HG03439 (cell line): Measurements from ENCODE around the gene ASGR2.
"Not testable (repeated sequence)": the region's sequence is repeated elsewhere in the genome, so short reads cannot be mapped to it uniquely, and the experiment has no call there.

Experiments
- ATAC-seq: cut with Tn5 transposase; IDR thresholded peaks from one replicate; pipeline ENCODE4 v1.9.1; 2021; ENCODE audit warnings: mild to moderate bottlenecking, moderate library complexity; ENCODE audit not compliant: unreplicated experiment

The ASGR2 gene

GRCh38 chr17:7126386-7126785, 11.8 kb upstream of the ASGR2 start:
- not testable (repeated sequence) for ATAC-seq

- ATAC-seq, result no peak
Measured at GRCh38 chr17:7124923-7125322, 10.3 kb upstream of the ASGR2 start.

- ATAC-seq, result no peak
Measured at GRCh38 chr17:7123844-7124243, 9.2 kb upstream of the ASGR2 start.

GRCh38 chr17:7122381-7122780, 7.8 kb upstream of the ASGR2 start:
- ATAC-seq, result no peak

GRCh38 chr17:7120635-7121034, 6.0 kb upstream of the ASGR2 start:
- ATAC-seq, result not testable (repeated sequence)

- no peak for ATAC-seq
Measured at GRCh38 chr17:7120123-7120522, 5.5 kb upstream of the ASGR2 start.

- no peak for ATAC-seq
Measured at GRCh38 chr17:7119314-7119713, 4.7 kb upstream of the ASGR2 start.

- ATAC-seq, result no peak
Measured at GRCh38 chr17:7114875-7115614, 423 bp upstream of the ASGR2 start.

GRCh38 chr17:7113273-7114071, 1.1 kb downstream of the ASGR2 start:
- no peak for ATAC-seq

- ATAC-seq, result no peak
Measured at GRCh38 chr17:7112510-7113108, 2.0 kb downstream of the ASGR2 start.

GRCh38 chr17:7111784-7112509, 2.7 kb downstream of the ASGR2 start:
- no peak for ATAC-seq

- no peak for ATAC-seq
Measured at GRCh38 chr17:7110617-7111306, 3.9 kb downstream of the ASGR2 start.

GRCh38 chr17:7109461-7110322, 4.9 kb downstream of the ASGR2 start:
- no peak for ATAC-seq

GRCh38 chr17:7108981-7109380, 5.6 kb downstream of the ASGR2 start:
- ATAC-seq, result no peak

GRCh38 chr17:7108560-7108925, 6.1 kb downstream of the ASGR2 start:
- ATAC-seq, result no peak

- no peak for ATAC-seq
Measured at GRCh38 chr17:7107795-7108559, 6.6 kb downstream of the ASGR2 start.

- no peak for ATAC-seq
Measured at GRCh38 chr17:7107012-7107754, 7.4 kb downstream of the ASGR2 start.

- no peak for ATAC-seq
Measured at GRCh38 chr17:7102421-7102820, 12.2 kb downstream of the ASGR2 start.
